Measurements from ENCODE around the gene BAIAP3.
A peak's percentile ranks its signal among the peaks of the same experiment; 100 is the strongest.
"Not testable (repeated sequence)": the region's sequence is repeated elsewhere in the genome, so short reads cannot be mapped to it uniquely, and the experiment has no call there.

Gene BAIAP3, protein sequence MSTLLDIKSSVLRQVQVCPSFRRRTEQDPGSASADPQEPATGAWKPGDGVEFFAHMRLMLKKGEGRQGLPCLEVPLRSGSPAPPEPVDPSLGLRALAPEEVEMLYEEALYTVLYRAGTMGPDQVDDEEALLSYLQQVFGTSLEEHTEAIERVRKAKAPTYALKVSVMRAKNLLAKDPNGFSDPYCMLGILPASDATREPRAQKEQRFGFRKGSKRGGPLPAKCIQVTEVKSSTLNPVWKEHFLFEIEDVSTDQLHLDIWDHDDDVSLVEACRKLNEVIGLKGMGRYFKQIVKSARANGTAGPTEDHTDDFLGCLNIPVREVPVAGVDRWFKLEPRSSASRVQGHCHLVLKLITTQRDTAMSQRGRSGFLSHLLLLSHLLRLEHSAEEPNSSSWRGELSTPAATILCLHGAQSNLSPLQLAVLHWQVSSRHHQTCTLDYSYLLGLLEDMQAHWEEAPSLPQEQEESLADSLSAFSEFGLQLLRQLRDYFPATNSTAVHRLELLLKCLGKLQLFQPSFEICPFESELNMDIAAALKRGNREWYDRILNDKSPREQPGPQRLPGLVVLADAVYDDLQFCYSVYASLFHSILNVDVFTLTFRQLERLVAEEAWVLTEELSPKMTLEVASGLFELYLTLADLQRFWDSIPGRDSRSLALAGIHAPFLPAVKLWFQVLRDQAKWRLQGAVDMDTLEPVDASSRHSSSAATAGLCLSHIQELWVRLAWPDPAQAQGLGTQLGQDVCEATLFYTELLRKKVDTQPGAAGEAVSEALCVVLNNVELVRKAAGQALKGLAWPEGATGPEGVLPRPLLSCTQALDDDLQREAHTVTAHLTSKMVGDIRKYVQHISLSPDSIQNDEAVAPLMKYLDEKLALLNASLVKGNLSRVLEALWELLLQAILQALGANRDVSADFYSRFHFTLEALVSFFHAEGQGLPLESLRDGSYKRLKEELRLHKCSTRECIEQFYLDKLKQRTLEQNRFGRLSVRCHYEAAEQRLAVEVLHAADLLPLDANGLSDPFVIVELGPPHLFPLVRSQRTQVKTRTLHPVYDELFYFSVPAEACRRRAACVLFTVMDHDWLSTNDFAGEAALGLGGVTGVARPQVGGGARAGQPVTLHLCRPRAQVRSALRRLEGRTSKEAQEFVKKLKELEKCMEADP

DNA sequence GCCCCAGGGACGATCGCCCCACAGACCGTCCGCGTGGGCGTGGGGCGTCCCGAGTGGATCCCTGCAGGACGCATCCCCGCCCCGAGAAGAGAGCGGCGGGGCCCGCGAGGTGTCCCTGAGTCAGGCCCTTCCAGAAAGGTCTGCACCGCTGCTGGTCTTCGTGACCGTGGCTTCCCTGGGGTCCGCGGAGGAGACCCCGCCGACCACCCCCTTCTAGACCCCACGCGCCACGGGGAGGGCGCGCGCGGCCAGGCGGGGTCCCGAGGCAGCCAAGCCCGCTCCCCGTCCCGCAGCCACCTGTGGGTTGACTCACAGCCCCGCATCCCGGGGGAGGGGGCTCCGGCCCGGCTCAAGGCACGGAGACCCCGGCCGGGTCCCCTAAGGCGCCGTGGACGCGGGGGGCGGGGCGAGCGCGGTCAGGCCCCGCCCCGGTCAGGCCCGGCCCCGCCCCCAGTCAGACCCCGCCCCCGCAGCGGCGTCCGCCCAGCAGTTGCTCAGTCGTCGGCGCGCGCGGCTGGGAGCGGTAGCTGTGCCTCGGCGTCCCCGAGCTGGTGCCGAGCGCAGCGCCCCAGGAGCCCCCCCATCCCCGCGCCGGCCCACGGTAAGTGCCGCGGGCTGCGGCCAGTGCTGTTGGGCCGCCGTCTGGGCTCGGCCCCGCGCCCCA, at the start of gene BAIAP3:
BAIAP3 (plus strand) TSS at position 497 of the 664 bp plus-strand sequence. CDS start 4,905 bp downstream, outside the sequence.
- peak; percentile 3 for DNase-seq

DNA sequence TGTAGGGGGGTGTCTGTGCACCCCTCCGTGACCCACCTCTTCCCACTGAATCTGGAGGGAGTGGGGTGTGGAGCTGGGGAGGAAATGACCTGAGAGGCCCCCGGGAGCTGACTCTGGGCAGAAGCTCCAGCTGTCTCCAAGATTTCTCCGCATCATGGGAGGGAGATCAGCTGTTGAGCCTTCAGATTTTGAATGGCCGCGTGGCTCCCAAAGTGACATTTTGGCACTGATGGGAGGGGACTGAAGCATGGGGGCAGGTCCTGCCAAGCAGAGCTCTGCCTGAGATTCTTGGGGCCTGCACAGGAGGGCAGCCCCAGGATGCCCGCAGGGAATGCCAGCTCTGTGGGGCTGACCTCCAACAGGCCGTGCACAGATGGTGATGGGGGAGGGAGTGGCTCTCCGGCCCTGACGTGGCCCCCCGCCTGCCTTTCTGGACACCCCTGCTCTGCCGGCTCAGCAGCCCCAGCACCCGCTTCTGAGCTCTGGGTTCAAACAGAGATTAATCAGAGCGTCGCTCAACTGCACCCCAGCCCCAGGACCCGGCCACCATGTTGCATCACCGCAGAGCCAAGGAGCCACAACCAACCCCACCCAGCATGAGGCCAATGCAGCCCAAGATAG, 49.3 kb upstream of the BAIAP3 start:
- no peak for DNase-seq

DNA sequence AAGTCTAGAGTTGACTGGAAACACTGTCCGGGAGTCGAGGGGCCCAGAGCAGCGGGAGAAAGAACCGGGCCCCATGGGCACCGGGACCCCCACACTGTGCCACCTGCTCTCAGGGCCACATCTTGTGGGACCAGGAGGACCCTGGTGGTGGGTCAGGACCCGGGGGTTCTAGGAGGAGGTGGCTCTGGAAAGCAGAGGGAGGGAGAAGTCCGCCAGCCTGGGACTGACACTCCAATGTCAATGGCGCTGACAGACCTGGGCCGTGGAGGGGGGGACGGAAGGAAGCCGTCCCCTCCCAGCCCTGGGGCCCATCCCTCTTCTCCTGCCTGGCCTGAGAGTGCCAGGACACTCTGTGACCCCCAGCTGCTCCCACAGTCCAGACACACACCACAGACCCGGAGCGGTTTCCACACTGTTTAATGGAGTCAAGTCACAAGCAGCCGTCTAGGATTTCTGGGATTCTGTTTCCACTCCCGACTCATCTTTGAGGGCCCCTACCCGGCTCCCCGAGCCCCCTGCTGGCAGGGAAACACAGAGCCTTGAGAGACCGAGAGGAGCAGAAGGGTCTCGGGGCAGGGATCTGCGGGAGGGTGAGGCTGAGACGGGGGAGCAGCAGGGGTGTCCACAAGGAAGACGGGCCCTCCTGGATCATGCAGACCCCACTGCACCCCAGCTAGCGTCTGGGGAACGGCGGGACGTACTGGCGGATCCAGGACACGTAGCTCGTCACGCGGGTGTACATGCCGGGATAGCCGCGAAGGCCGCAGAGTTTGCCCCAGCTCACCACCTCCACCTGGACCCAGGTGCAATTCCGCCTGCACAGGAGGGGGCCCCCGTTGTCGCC, 47.6 kb upstream of the BAIAP3 start:
- no peak for DNase-seq

DNA sequence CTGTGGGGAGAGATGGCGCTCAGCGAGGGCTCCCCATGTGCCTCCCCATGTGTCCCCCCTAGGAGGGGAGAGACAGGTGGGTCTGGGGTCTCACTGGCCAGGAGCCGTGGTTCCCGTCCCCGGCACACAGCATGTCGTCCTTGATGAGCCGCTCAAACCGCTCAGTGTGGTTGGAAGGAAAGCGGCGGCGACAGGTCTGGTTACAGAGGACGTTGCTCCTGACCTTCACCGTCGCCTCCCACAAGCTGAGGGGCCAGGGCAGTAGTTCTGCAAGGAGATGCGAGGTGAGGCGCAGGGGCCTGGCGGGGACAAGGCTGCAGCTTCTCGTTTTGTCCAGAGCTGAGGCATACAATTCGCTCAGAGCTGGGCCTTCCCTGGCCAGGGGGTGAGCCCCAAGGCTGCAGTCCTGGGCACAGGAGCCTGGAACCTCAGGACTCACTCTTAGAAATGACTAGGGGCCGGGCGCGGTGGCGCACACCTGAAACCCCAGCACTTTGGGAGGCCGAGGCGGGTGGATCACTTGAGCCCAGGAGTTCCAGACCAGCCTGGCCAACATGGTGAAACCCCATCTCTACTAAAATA, 46.8 kb upstream of the BAIAP3 start:
- DNase-seq, result no peak

DNA sequence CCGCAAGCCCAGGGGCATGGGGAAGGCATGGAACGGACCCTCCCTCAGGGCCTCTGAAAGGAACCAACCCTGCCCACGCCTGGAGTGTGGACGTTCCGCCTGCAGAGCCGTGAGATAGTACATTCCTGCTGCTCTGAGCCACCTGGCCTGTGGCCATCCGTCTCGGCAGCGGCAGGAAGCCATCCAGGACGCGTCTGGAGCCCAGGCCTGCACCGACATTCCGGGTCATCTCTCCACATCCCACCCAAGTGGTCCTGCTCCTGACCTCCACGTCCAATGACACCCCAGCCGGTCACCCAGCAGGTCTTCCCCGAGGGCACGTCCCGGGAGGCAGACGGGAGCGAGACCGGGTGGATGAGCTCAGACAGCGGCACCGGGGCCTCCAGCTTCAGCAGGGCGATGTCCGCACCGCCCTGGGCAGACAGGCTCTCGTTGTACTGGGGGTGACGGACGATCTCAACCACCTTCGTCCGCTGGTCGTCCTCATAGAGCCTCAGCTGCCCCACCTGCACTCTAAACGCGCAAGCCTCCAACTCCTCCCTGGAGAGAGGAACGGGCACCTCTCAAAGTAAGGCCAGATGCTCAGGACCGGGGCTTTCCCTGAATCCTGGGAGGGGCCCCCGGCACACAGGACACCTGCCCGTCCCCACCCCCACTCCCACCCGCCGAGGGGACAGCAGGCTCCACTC, 45.3 kb upstream of the BAIAP3 start:
- no peak for DNase-seq

DNA sequence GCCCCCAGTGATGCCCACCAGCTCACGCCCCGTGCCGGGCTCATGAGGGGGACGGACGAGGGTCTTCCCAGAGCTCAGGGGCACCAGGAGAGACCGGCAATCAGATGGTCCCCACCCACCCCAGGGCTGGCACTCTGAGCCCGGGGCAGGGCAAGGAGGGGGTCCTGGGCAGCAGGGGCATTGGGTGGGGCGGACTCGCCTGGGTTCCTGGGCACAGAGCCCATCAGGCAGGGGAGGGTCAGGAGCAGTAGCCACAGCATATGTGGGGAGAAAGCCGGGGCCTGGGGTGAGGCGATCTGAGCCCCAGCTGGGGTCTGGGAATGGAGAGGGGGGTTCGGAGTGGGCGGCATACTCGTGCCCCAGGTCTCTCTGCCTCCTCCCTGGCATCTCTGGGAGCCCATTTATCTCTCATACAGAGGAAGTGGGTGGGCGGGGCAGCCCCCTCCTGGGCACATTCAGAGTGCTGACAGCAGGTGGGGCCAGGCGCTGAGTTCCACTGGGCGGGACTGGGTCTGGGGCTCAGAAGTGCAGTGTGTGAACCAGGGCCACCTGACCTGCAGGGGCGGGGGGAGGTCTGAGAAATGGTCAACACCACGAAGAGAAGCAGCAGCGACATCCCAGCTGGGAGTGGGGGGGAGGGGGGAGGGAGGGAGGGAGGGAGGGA, 44.5 kb upstream of the BAIAP3 start:
- DNase-seq, result no peak

DNA sequence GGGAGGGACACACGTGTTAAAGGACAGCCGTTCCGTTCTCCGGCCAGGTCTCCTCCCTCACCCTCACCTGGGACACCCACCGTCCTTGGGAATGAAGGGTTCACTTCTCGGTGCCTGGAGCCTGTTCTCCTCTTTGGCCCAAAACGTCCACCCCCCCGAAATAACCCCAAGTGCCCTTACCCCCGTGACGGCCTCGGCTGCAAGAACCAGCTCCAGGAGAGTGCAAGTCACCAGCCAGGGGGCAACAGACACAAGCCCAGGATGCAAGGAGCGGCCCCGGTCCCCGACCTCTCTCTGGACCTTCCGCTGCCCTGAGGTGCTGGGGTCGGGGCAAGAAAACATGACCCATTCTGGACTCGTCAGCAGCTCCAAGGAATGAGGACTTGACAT, 44.0 kb upstream of the BAIAP3 start:
- no peak for DNase-seq

DNA sequence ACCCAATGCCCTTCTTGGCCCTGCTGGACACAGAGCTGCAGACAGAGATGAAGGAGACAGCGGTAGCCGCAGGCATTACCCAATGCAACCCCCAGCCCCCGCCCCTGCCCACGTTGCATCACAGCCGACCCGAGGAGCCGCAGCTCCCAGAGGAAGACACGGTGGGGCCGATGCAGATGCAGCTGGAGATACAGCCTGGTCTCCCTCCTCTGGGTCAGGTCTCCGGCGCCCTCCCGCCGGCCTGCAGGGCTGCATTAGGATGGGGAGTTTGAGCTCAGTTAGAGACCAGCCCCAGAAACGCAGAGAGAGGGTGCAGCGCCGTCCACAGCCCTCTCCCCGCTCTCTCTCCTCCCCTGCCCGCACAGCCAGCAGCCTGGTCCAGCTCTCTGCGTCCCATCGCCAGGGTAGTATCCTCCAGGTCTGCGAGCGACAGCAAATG, 43.4 kb upstream of the BAIAP3 start:
- no peak for DNase-seq

DNA sequence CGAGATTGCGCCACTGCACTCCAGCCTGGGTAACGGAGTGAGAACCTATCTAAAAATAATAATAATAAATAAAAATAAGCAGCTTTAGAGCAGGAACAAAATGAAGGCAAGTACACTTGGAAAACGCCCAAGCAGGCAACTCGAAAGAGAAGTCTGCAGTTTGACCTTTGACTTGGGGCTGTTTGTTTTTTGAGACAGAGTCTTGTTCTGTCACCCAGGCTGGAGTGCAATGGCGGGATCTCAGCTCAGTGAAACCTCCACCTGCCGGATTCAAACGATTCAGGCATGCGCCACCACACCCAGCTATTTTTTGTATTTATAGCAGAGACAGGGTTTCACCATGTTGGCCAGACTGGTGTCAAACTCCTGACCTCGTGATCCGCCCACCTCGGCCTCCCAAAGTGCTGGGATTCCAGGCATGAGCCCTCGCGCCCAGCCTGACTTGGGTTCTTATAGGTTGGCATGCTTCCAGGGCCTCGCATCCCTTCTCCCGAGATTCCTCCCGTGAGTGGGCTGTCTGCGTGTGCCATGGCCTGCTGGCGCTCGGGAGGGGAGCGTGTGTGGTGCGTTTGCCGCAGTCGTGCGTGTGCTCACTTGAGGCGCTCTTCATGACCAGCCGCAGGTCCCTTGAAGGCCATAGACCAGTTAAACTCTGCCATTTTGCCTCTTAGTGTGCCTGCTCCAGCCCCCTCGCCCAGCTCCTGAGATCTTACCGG, 42.4 kb upstream of the BAIAP3 start:
- no peak for DNase-seq

DNA sequence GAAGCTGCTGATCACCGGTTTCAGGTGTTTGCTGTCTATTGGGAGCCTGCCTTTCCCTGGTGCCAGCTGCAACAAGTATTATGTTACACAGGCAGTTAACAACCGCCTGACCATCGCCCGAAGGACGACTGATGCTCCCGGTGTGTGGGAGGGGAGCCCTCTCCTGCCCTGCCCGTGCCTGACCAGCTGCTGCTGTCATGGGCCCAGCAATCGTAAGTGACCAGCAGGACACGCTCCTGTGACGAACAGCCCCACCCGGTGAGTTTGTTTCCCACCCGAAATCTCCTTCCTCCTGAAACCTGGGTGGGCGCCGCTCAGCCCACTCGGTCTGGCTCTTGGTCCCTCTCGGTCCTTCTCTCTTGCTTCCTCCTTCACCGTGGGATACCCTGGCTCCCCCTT, 41.9 kb upstream of the BAIAP3 start:
- DNase-seq, result no peak

DNA sequence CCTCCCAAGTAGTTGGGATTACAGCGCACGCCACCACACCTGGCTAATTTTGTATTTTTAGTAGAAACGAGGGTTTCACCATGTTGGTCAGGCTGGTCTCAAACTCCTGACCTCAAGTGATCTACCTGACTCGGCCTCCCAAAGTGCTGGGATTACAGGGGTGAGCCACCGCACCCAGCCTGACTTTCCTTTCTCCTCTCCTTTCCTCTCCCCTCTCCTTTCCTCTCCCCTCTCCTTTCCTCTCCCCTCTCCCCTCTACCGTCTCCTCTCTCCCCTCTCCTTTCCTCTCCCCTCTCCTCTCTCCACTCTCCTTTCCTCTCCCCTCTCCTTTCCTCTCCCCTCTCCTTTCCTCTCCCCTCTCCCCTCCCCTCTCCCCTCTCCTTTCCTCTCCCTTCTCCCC, 41.2 kb upstream of the BAIAP3 start:
- DNase-seq, result not testable (repeated sequence)

DNA sequence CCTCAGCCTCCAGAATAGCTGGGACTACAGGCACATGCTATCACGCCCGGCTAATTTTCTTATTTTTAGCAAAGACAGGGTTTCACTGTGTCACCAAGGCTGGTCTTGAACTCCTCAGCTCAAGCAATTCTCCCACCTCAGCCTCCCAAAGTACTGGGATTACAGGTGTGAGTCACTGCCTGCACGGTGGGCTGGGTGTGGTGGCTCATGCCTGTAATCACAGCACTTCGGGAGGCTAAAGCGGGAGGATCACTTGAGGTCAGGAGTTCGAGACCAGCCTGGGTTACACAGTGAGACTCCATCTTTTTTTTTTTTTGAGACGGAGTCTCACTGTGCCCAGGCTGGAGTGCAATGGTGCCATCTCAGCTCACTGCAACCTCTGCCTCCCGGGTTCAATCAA, 40.6 kb upstream of the BAIAP3 start:
- not testable (repeated sequence) for DNase-seq

DNA sequence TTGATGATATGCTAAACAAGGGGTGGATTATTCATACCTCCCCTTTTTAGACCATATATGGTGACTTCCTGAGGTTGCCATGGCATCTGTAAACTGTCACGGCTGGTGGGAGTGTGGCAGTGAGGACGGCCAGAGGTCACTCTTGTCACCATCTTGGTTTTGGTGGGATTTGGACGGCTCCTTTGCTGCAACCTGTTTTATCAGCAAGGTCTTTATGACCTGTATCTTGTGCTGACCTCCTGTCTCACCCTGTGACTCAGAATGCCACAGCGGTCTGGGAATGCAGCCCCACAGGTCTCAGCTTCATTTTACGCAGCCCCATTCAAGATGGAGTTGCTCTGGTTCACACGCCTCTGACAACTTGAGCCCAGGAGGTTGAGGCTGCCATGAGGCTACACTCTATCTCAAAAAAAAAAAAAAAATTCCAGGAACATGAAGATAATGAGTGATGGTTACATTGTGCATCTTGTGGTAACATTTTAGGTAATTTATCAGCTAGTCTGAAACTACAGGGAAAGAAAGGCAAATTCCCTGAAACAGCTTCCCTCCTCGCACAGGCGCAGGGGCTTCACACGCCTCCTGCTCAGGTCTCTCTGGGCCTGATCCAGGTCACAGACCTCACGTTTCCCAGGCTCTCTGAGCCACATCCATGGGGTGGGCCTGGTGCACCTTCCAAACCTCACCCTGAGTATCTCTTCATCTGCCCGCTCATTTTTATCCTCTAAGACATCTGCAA, 39.4 kb upstream of the BAIAP3 start:
- DNase-seq, result no peak

DNA sequence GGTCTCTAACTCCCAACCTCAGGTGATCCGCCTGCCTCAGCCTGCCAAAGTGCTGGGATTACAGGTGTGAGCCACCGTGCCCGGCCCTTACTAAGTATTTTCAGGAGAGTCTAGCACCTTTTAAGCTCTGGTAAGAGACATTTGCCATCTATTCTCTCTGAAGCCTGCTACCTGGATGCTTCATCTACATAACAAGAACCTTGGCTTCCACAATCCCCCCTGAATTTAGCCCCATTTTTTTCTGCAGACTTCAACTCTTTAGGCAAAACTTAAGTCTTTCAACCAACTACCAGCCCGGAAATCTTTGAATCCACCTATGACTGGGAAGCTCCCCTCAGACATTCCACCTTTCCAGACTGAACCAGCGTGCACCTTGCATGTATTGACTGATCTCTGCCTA, 38.0 kb upstream of the BAIAP3 start:
- DNase-seq, result no peak

DNA sequence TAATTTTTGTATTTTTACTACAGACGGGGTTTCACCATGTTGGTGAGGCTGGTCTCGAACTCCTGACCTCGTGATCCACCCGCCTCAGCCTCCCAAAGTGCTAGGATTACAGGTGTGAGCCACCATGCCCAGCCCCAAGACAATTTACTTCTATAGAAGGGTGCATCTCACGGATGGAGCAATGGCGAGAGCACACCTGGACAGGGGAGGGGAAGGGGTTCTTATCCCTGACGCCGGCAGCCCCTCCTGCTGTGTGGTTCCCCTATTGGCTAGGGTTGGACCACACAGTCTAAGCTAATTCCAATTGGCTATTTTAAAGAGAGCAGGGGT, 36.8 kb upstream of the BAIAP3 start:
- not testable (repeated sequence) for DNase-seq

DNA sequence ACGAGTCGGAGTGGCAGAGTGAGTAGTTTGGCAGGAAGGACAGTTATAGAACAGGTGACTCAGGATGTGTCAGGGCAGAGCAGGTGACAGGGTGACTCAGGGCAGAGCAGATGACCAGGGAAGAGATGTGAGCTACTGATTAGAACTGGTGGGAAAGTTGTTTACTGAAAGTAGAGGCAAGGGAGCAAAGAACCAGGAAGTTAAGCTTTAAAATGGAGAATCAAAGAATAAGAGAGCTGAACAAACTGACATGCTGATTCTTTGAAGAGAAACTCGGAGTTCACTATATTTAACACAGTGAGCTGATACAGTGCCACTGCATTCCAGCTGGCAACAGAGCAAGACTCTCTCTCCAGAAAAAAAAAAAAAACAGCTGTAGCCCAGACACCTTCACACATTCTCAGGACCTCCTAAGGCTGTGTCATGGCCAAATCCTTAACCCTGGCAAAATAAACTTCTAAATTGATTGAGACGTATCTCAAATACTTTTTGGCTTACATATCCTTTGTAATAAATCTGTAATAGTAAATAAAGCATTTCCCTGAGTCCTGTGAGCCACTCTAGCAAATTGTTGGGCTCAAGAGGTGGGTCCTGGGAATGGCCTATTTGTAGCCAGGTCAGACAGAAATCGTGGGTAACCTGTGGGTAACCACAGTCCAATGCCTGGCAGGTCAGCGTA, 36.3 kb upstream of the BAIAP3 start:
- no peak for DNase-seq

DNA sequence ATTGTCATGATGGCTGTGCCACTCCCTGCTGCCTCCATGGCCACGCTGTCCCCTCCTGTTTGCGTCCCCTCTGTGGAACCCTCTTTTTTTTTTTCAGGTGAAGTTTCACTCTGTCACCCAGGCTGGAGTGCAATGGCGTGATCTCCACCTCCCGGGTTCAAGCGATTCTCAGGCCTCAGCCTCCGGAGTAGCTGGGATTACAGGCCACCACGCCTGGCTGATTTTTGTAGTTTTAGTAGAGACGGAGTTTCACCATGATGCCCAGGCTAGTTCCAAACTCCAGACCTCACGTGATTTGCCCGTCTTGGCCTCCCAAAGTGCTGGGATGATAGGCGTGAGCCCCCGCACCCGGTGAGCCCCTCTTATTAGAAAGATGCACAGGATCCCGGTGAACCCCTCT, 35.0 kb upstream of the BAIAP3 start:
- DNase-seq, result no peak

Data from midbrain (tissue), 1 donor.